HEK293 (cell line): ENCODE data around the gene BBOX1.

Experiments used
- BCL11A ChIP-seq: fragments of 450-650 bp; formaldehyde crosslinking; IDR thresholded peaks from 2 replicates; pipeline ENCODE4 v1.5.1; 2016; ENCODE audit warnings: low read depth, missing biosample characterization, missing genetic modification characterization
- KLF10 ChIP-seq: fragments of 450-650 bp; IDR thresholded peaks from 2 replicates; pipeline ENCODE4 v1.5.1; 2018; ENCODE audit warnings: missing biosample characterization, mild to moderate bottlenecking, missing genetic modification characterization
- OSR2 ChIP-seq: fragments of 450-650 bp; formaldehyde crosslinking; IDR thresholded peaks from 2 replicates; pipeline ENCODE4 v1.5.1; 2016; ENCODE audit warnings: missing biosample characterization, missing genetic modification characterization
- PRDM1 ChIP-seq: fragments of 450-650 bp; formaldehyde crosslinking; IDR thresholded peaks from 2 replicates; pipeline ENCODE4; 2016; ENCODE audit warnings: missing biosample characterization, missing genetic modification characterization
- RBAK ChIP-seq: fragments of 450-650 bp; formaldehyde crosslinking; IDR thresholded peaks from 2 replicates; pipeline ENCODE4 v1.5.1; 2016; ENCODE audit warnings: missing biosample characterization, missing genetic modification characterization
- TCF7L2 ChIP-seq: IDR thresholded peaks from 2 replicates; pipeline ENCODE4 v1.6.1; 2011; ENCODE audit warnings: low read depth, mild to moderate bottlenecking, inconsistent platforms, low read length, moderate library complexity, borderline replicate concordance
- WT1 ChIP-seq: fragments of 450-650 bp; formaldehyde crosslinking; IDR thresholded peaks from 2 replicates; pipeline ENCODE4 v1.5.1; 2016; ENCODE audit warnings: missing biosample characterization, missing genetic modification characterization
- ZBTB17 ChIP-seq: fragments of 450-650 bp; formaldehyde crosslinking; IDR thresholded peaks from 2 replicates; pipeline ENCODE4 v1.5.1; 2016; ENCODE audit warnings: missing biosample characterization, missing genetic modification characterization
- ZBTB8A ChIP-seq: fragments of 450-650 bp; formaldehyde crosslinking; IDR thresholded peaks from 2 replicates; pipeline ENCODE4 v1.5.1; 2016; ENCODE audit warnings: missing biosample characterization, missing genetic modification characterization
- ZNF121 ChIP-seq: fragments of 450-650 bp; formaldehyde crosslinking; IDR thresholded peaks from 2 replicates; pipeline ENCODE4 v1.5.1; 2016; ENCODE audit warnings: missing biosample characterization, missing genetic modification characterization
- ZNF146 ChIP-seq: fragments of 450-650 bp; formaldehyde crosslinking; IDR thresholded peaks from 2 replicates; pipeline ENCODE4 v1.5.1; 2016; ENCODE audit warnings: missing biosample characterization, missing genetic modification characterization
- ZNF341 ChIP-seq: fragments of 450-650 bp; formaldehyde crosslinking; IDR thresholded peaks from 2 replicates; pipeline ENCODE4; 2016; ENCODE audit warnings: low read depth, missing biosample characterization, missing genetic modification characterization
- ZNF354C ChIP-seq: fragments of 450-650 bp; formaldehyde crosslinking; IDR thresholded peaks from 2 replicates; pipeline ENCODE4 v1.5.1; 2016; ENCODE audit warnings: missing biosample characterization, missing genetic modification characterization, low read depth, borderline replicate concordance
- ZNF394 ChIP-seq: fragments of 450-650 bp; formaldehyde crosslinking; IDR thresholded peaks from 2 replicates; pipeline ENCODE4 v1.5.1; 2016; ENCODE audit warnings: missing biosample characterization, missing genetic modification characterization, mild to moderate bottlenecking, moderate library complexity, borderline replicate concordance
- ZNF404 ChIP-seq: fragments of 450-650 bp; formaldehyde crosslinking; IDR thresholded peaks from 2 replicates; pipeline ENCODE4 v1.5.1; 2017; ENCODE audit warnings: missing biosample characterization, missing genetic modification characterization
- ZNF548 ChIP-seq: fragments of 450-650 bp; formaldehyde crosslinking; IDR thresholded peaks from 2 replicates; pipeline ENCODE4 v1.5.1; 2016; ENCODE audit warnings: missing biosample characterization, missing genetic modification characterization
- ZNF600 ChIP-seq: fragments of 450-650 bp; formaldehyde crosslinking; IDR thresholded peaks from 2 replicates; pipeline ENCODE4 v1.5.1; 2016; ENCODE audit warnings: missing biosample characterization, missing genetic modification characterization
- ZNF629 ChIP-seq: fragments of 450-650 bp; formaldehyde crosslinking; IDR thresholded peaks from 2 replicates; pipeline ENCODE4 v1.5.1; 2017; ENCODE audit warnings: missing biosample characterization, missing genetic modification characterization
- ZNF660 ChIP-seq: fragments of 450-650 bp; IDR thresholded peaks from 2 replicates; pipeline ENCODE4 v1.5.1; 2018; ENCODE audit warnings: missing biosample characterization, mild to moderate bottlenecking, missing genetic modification characterization
- ZNF677 ChIP-seq: fragments of 450-650 bp; IDR thresholded peaks from 2 replicates; pipeline ENCODE4 v1.5.0; 2018; ENCODE audit warnings: missing biosample characterization, mild to moderate bottlenecking, missing genetic modification characterization, moderate library complexity
- ZNF76 ChIP-seq: fragments of 450-650 bp; formaldehyde crosslinking; IDR thresholded peaks from 2 replicates; pipeline ENCODE4; 2016; ENCODE audit warnings: low read depth, missing biosample characterization, missing genetic modification characterization, borderline replicate concordance
- ZNF777 ChIP-seq: fragments of 450-650 bp; formaldehyde crosslinking; IDR thresholded peaks from 2 replicates; pipeline ENCODE4 v1.5.1; 2017; ENCODE audit warnings: missing biosample characterization, missing genetic modification characterization, borderline replicate concordance
- ZNF785 ChIP-seq: fragments of 450-650 bp; formaldehyde crosslinking; IDR thresholded peaks from 2 replicates; pipeline ENCODE4 v1.5.1; 2016; ENCODE audit warnings: missing biosample characterization, missing genetic modification characterization
- TF ChIP-seq, protein P1 (sequence below): fragments of 450-650 bp; IDR thresholded peaks from 2 replicates; pipeline ENCODE4 v1.5.1; 2018; ENCODE audit warnings: missing biosample characterization, mild to moderate bottlenecking, missing genetic modification characterization
- TF ChIP-seq, protein P2 (sequence below): fragments of 450-650 bp; formaldehyde crosslinking; IDR thresholded peaks from 2 replicates; pipeline ENCODE4 v1.5.1; 2017; ENCODE audit warnings: missing biosample characterization, mild to moderate bottlenecking, missing genetic modification characterization, moderate library complexity
- TF ChIP-seq, protein P3 (sequence below): fragments of 450-650 bp; formaldehyde crosslinking; IDR thresholded peaks from 2 replicates; pipeline ENCODE4 v1.5.1; 2016; ENCODE audit warnings: missing biosample characterization, missing genetic modification characterization
- TF ChIP-seq, protein P4 (sequence below): fragments of 450-650 bp; formaldehyde crosslinking; IDR thresholded peaks from 2 replicates; pipeline ENCODE4 v1.5.1; 2016; ENCODE audit warnings: missing biosample characterization, missing genetic modification characterization
- TF ChIP-seq, protein P5 (sequence below): fragments of 450-650 bp; formaldehyde crosslinking; IDR thresholded peaks from 2 replicates; pipeline ENCODE4 v1.5.1; 2017; ENCODE audit warnings: missing biosample characterization, missing genetic modification characterization
- TF ChIP-seq, protein P6 (sequence below): fragments of 450-650 bp; formaldehyde crosslinking; IDR thresholded peaks from 2 replicates; pipeline ENCODE4 v1.5.1; 2016; ENCODE audit warnings: missing biosample characterization, missing genetic modification characterization

BBOX1 gene

DNA sequence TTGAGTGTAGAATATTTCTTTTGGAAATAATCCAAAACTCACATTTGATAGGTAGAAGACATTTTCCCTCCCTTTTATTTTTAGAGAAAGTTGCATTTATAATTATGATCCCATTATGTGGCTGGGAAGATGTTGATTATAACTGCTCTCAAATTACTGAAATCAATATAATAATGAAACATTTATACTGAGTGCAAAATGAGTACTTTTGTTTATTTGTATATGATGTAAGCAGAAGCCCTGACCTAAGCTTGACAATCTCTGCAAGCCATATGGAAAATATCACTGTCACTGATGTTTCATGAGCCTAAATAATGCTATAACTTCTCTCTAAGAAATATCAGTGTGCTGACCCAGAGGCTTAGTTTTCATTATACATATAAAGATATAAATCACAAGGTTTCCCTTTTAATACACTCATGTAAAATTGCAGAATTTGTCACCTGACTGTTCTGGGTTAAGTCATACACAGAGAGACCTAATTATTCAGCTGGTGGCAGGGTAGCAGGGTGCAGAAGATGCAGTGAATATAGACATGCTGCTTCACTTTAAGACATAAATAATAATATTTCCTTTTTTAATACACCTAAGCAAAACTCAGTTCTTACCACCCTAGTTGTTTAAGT is 99.2 kb downstream of the BBOX1 start (continued):
- TF ChIP-seq, protein P1, sequence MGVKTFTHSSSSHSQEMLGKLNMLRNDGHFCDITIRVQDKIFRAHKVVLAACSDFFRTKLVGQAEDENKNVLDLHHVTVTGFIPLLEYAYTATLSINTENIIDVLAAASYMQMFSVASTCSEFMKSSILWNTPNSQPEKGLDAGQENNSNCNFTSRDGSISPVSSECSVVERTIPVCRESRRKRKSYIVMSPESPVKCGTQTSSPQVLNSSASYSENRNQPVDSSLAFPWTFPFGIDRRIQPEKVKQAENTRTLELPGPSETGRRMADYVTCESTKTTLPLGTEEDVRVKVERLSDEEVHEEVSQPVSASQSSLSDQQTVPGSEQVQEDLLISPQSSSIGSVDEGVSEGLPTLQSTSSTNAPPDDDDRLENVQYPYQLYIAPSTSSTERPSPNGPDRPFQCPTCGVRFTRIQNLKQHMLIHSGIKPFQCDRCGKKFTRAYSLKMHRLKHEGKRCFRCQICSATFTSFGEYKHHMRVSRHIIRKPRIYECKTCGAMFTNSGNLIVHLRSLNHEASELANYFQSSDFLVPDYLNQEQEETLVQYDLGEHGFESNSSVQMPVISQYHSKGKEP (tag by site-specific recombination), result no peak
- no peak for TF ChIP-seq ZNF777
- TF ChIP-seq ZNF354C (tag by site-specific recombination), result no peak
- TF ChIP-seq WT1 (tag by site-specific recombination), result peak; percentile 98
- no peak for TF ChIP-seq ZNF600 (tag by site-specific recombination)
- TF ChIP-seq PRDM1 (tag by site-specific recombination), result no peak
- TF ChIP-seq KLF10 (tag by site-specific recombination), result peak; percentile 49; the same call in 1 of the 2 replicates
- no peak for TF ChIP-seq TCF7L2
- 0 out of 2 replicates have a peak, but pooled peaks have one; percentile 21 for TF ChIP-seq ZBTB8A
- no peak for TF ChIP-seq ZNF121 (tag by site-specific recombination)
- TF ChIP-seq ZNF341 (tag by site-specific recombination), result no peak
- TF ChIP-seq, protein P2, sequence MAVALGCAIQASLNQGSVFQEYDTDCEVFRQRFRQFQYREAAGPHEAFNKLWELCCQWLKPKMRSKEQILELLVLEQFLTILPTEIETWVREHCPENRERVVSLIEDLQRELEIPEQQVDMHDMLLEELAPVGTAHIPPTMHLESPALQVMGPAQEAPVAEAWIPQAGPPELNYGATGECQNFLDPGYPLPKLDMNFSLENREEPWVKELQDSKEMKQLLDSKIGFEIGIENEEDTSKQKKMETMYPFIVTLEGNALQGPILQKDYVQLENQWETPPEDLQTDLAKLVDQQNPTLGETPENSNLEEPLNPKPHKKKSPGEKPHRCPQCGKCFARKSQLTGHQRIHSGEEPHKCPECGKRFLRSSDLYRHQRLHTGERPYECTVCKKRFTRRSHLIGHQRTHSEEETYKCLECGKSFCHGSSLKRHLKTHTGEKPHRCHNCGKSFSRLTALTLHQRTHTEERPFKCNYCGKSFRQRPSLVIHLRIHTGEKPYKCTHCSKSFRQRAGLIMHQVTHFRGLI (tag by site-specific recombination), result peak; percentile 49; the same call in 1 of the 2 replicates
- no peak for TF ChIP-seq ZNF404 (tag by site-specific recombination)
- TF ChIP-seq ZNF548 (tag by site-specific recombination), result no peak
- TF ChIP-seq, protein P3, sequence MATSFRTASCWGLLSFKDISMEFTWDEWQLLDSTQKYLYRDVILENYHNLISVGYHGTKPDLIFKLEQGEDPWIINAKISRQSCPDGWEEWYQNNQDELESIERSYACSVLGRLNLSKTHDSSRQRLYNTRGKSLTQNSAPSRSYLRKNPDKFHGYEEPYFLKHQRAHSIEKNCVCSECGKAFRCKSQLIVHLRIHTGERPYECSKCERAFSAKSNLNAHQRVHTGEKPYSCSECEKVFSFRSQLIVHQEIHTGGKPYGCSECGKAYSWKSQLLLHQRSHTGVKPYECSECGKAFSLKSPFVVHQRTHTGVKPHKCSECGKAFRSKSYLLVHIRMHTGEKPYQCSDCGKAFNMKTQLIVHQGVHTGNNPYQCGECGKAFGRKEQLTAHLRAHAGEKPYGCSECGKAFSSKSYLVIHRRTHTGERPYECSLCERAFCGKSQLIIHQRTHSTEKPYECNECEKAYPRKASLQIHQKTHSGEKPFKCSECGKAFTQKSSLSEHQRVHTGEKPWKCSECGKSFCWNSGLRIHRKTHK (tag by site-specific recombination), result no peak
- TF ChIP-seq ZNF785 (tag by site-specific recombination), result no peak
- TF ChIP-seq ZBTB17, result peak; percentile 75
- TF ChIP-seq RBAK (tag by site-specific recombination), result no peak
- TF ChIP-seq, protein P4, sequence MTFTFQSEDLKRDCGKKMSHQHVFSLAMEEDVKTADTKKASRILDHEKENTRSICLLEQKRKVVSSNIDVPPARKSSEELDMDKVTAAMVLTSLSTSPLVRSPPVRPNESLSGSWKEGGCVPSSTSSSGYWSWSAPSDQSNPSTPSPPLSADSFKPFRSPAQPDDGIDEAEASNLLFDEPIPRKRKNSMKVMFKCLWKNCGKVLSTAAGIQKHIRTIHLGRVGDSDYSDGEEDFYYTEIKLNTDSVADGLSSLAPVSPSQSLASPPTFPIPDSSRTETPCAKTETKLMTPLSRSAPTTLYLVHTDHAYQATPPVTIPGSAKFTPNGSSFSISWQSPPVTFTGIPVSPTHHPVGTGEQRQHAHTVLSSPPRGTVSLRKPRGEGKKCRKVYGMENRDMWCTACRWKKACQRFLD (tag by site-specific recombination), result no peak
- no peak for TF ChIP-seq ZNF677
- peak; percentile 54; the same call in 1 of the 2 replicates for TF ChIP-seq ZNF76 (tag by site-specific recombination)
- peak; percentile 90 for TF ChIP-seq OSR2 (tag by site-specific recombination)
- peak; percentile 69 for TF ChIP-seq ZNF629 (tag by site-specific recombination)
- TF ChIP-seq, protein P5, sequence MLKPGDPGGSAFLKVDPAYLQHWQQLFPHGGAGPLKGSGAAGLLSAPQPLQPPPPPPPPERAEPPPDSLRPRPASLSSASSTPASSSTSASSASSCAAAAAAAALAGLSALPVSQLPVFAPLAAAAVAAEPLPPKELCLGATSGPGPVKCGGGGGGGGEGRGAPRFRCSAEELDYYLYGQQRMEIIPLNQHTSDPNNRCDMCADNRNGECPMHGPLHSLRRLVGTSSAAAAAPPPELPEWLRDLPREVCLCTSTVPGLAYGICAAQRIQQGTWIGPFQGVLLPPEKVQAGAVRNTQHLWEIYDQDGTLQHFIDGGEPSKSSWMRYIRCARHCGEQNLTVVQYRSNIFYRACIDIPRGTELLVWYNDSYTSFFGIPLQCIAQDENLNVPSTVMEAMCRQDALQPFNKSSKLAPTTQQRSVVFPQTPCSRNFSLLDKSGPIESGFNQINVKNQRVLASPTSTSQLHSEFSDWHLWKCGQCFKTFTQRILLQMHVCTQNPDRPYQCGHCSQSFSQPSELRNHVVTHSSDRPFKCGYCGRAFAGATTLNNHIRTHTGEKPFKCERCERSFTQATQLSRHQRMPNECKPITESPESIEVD (tag by site-specific recombination), result peak; percentile 80
- peak; percentile 50; the same call in 1 of the 2 replicates for TF ChIP-seq ZNF394 (tag by site-specific recombination)
- TF ChIP-seq BCL11A (tag by site-specific recombination), result peak; percentile 84
- TF ChIP-seq, protein P6, sequence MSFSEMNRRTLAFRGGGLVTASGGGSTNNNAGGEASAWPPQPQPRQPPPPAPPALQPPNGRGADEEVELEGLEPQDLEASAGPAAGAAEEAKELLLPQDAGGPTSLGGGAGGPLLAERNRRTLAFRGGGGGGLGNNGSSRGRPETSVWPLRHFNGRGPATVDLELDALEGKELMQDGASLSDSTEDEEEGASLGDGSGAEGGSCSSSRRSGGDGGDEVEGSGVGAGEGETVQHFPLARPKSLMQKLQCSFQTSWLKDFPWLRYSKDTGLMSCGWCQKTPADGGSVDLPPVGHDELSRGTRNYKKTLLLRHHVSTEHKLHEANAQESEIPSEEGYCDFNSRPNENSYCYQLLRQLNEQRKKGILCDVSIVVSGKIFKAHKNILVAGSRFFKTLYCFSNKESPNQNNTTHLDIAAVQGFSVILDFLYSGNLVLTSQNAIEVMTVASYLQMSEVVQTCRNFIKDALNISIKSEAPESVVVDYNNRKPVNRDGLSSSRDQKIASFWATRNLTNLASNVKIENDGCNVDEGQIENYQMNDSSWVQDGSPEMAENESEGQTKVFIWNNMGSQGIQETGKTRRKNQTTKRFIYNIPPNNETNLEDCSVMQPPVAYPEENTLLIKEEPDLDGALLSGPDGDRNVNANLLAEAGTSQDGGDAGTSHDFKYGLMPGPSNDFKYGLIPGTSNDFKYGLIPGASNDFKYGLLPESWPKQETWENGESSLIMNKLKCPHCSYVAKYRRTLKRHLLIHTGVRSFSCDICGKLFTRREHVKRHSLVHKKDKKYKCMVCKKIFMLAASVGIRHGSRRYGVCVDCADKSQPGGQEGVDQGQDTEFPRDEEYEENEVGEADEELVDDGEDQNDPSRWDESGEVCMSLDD, result no peak
- no peak for TF ChIP-seq ZNF660 (tag by site-specific recombination)
- peak; percentile 42; the same call in 1 of the 2 replicates for TF ChIP-seq ZNF146 (tag by site-specific recombination)
